H1 (cell line): Measurements from ENCODE around the gene PXDC1. TPM values are rescaled to one million over a fixed set of nuclear protein-coding genes. Genes with fewer than 3 reads are reported as not detected.

Source experiments
- CTCF ChIA-PET: fragments of 300-600 bp; sonication (Branson Sonifier 250); formaldehyde crosslinking; loops from one replicate; lab custom pipeline; 2021; ENCODE audit not compliant: partially characterized antibody; lab: Charles Lee
- POLR2A ChIA-PET: fragments of 300-600 bp; sonication (Branson Sonifier 250); formaldehyde crosslinking; loops from one replicate; lab custom pipeline; 2021; ENCODE audit warnings: inconsistent platforms; ENCODE audit not compliant: partially characterized antibody; lab: Charles Lee
- DNase-seq, 2 experiments: peaks; one replicate each; pipeline versions ENCODE4 v3.0.0 to v3.0.0-alpha.2; 2010 to 2022; ENCODE audit warnings: low spot score in 2 of 2, low read depth in 1 of 2, mixed read lengths in 1 of 2
- FAIRE-seq: peaks from 2 replicates; lab custom pipeline; 2011; peaks lifted over from hg19 to GRCh38; lab: Jason Lieb, UNC
- H2AFZ ChIP-seq: 2 replicates; pipeline ENCODE4 v1.8.1; 2012; ENCODE audit warnings: low read length, inconsistent platforms
- H2AK5ac ChIP-seq: 2 replicates; pipeline ENCODE4 v1.6.1; 2013; ENCODE audit warnings: low read depth, low read length
- H2BK120ac ChIP-seq: replicated peaks from 2 replicates; pipeline ENCODE3; 2013; ENCODE audit warnings: low read depth, low read length, inconsistent platforms
- H2BK12ac ChIP-seq: 2 replicates; pipeline ENCODE4 v1.6.1; 2013; ENCODE audit warnings: low read depth, low read length
- H2BK15ac ChIP-seq: 2 replicates; pipeline ENCODE4 v1.6.1; 2013; ENCODE audit warnings: low read length
- H2BK20ac ChIP-seq: 2 replicates; pipeline ENCODE4 v1.6.1; 2013; ENCODE audit warnings: low read length
- H2BK5ac ChIP-seq: 2 replicates; pipeline ENCODE4 v1.6.1; 2013; ENCODE audit warnings: low read depth, low read length
- H3K14ac ChIP-seq: 2 replicates; pipeline ENCODE4 v1.6.1; 2013; ENCODE audit warnings: inconsistent platforms; ENCODE audit not compliant: insufficient read length
- H3K18ac ChIP-seq: 2 replicates; pipeline ENCODE4 v1.6.1; 2013; ENCODE audit warnings: low read length; ENCODE audit errors: extremely low read depth
- H3K23ac ChIP-seq: 2 replicates; pipeline ENCODE4 v1.6.1; 2013; ENCODE audit warnings: inconsistent platforms; ENCODE audit not compliant: insufficient read length
- H3K23me2 ChIP-seq: 2 replicates; pipeline ENCODE4 v1.6.1; 2013; ENCODE audit warnings: low read depth, low read length
- H3K27ac ChIP-seq: 2 replicates; pipeline ENCODE4 v1.6.1; 2011; ENCODE audit warnings: low read depth, low read length, inconsistent platforms
- H3K27me3 ChIP-seq, 4 experiments: replicated peaks in 1 of 4; 1 replicate in 1 of 4; 2 replicates in 3 of 4; pipeline versions ENCODE4 v1.6.1 to v1.8.1; 2011 to 2013; ENCODE audit warnings: low read length in 3 of 4, mild to moderate bottlenecking in 3 of 4, inconsistent platforms in 2 of 4, mixed read lengths in 2 of 4, moderate library complexity in 1 of 4; ENCODE audit not compliant: control insufficient read depth in 3 of 4, insufficient read depth in 3 of 4; ENCODE audit errors: extremely low read depth in 1 of 4
- H3K36me3 ChIP-seq, 4 experiments: 2 replicates each; pipeline versions ENCODE4 v1.6.1 to v1.8.1; 2011 to 2013; ENCODE audit warnings: mild to moderate bottlenecking in 4 of 4, low read length in 3 of 4, moderate library complexity in 2 of 4, control low read depth in 1 of 4, inconsistent platforms in 1 of 4; ENCODE audit not compliant: insufficient read depth in 4 of 4, control insufficient read depth in 2 of 4
- H3K4ac ChIP-seq: replicated peaks from 2 replicates; pipeline ENCODE3; 2013; ENCODE audit warnings: low read length, low read depth, mixed read lengths, inconsistent platforms; ENCODE audit not compliant: insufficient read length
- H3K4me1 ChIP-seq, 4 experiments: replicated peaks in 1 of 4; 1 replicate in 1 of 4; 2 replicates in 3 of 4; pipeline versions ENCODE4 v1.6.1 to v1.8.1; 2011 to 2013; ENCODE audit warnings: low read length in 3 of 4, inconsistent platforms in 2 of 4, mixed read lengths in 1 of 4; ENCODE audit not compliant: insufficient read depth in 4 of 4, control insufficient read depth in 3 of 4
- H3K4me2 ChIP-seq, 2 experiments: 2 replicates each; pipeline versions ENCODE4 v1.6.1 to v1.8.1; 2011 to 2013; ENCODE audit warnings: low read depth in 2 of 2, low read length in 2 of 2, control low read depth in 1 of 2, inconsistent platforms in 1 of 2, mild to moderate bottlenecking in 1 of 2; ENCODE audit not compliant: insufficient read depth in 1 of 2
- H3K4me3 ChIP-seq, 4 experiments: fragments of 200-600, 300-600 bp in 1 of 4; sonication (generic), shearing (Covaris generic), sonication (Bioruptor Twin) in 1 of 4; 2 replicates each; pipeline versions ENCODE4 v1.5.1 to v1.8.1; 2011 to 2016; ENCODE audit warnings: low read length in 4 of 4, low read depth in 3 of 4, control low read depth in 2 of 4, inconsistent platforms in 2 of 4, mild to moderate bottlenecking in 2 of 4, mixed read lengths in 1 of 4, moderate library complexity in 1 of 4; ENCODE audit not compliant: insufficient read depth in 2 of 4; ENCODE audit errors: extremely low read depth in 1 of 4
- H3K56ac ChIP-seq: replicated peaks from 2 replicates; pipeline ENCODE3; 2013; ENCODE audit warnings: low read depth, mild to moderate bottlenecking, mixed read lengths, low read length, inconsistent platforms; ENCODE audit not compliant: insufficient read length
- H3K79me1 ChIP-seq: 2 replicates; pipeline ENCODE4 v1.6.1; 2013; ENCODE audit warnings: low read depth, low read length, control low read depth
- H3K79me2 ChIP-seq, 2 experiments: 2 replicates each; pipeline versions ENCODE4 v1.6.1 to v1.8.1; 2012 to 2013; ENCODE audit warnings: low read length in 2 of 2, mild to moderate bottlenecking in 2 of 2, inconsistent platforms in 1 of 2; ENCODE audit not compliant: insufficient read depth in 2 of 2, control insufficient read depth in 1 of 2
- H3K9ac ChIP-seq, 4 experiments: replicated peaks in 1 of 4; 1 replicate in 1 of 4; 2 replicates in 3 of 4; pipeline versions ENCODE4 v1.6.1 to v1.8.1; 2011 to 2013; ENCODE audit warnings: low read depth in 3 of 4, low read length in 3 of 4, control low read depth in 2 of 4, mild to moderate bottlenecking in 2 of 4, moderate library complexity in 2 of 4, inconsistent platforms in 1 of 4; ENCODE audit errors: extremely low read depth in 1 of 4
- H3K9me3 ChIP-seq, 2 experiments: 2 replicates each; pipeline versions ENCODE4 v1.6.1 to v1.8.1; 2012 to 2013; ENCODE audit warnings: mild to moderate bottlenecking in 2 of 2, moderate library complexity in 2 of 2, control low read depth in 1 of 2, inconsistent platforms in 1 of 2, low read depth in 1 of 2, low read length in 1 of 2, mixed read lengths in 1 of 2; ENCODE audit not compliant: insufficient read depth in 2 of 2
- H4K20me1 ChIP-seq, 2 experiments: replicated peaks in 1 of 2; 2 replicates each; pipeline versions ENCODE3 to v1.8.1; 2011 to 2013; ENCODE audit warnings: inconsistent platforms in 2 of 2, low read length in 2 of 2, mild to moderate bottlenecking in 1 of 2; ENCODE audit not compliant: insufficient read depth in 2 of 2, control insufficient read depth in 1 of 2
- H4K5ac ChIP-seq: 2 replicates; pipeline ENCODE4 v1.6.1; 2013; ENCODE audit warnings: low read length, low read depth, mixed read lengths, inconsistent platforms; ENCODE audit not compliant: insufficient read length
- H4K8ac ChIP-seq: 2 replicates; pipeline ENCODE4 v1.8.0; 2013; ENCODE audit warnings: mild to moderate bottlenecking, moderate library complexity, low read length, inconsistent platforms; ENCODE audit not compliant: insufficient read depth; ENCODE audit errors: extremely low read depth
- H4K91ac ChIP-seq: replicated peaks from 2 replicates; pipeline ENCODE3; 2013; ENCODE audit warnings: low read length, mixed read lengths, inconsistent platforms; ENCODE audit not compliant: insufficient read length
- ASH2L ChIP-seq: fragments of 200-600, 300-600 bp; sonication (generic); IDR thresholded peaks from one replicate; pipeline ENCODE4 v1.7.1; 2017; ENCODE audit warnings: low read length
- BCL11A ChIP-seq, 2 experiments: IDR thresholded peaks; one replicate each; pipeline ENCODE4 v1.6.1; 2011; ENCODE audit warnings: low read depth in 2 of 2, low read length in 2 of 2, mild to moderate bottlenecking in 2 of 2
- FOSL1 ChIP-seq: IDR thresholded peaks from 2 replicates; pipeline ENCODE4 v1.6.1; 2011; ENCODE audit warnings: mild to moderate bottlenecking, low read depth, low read length, moderate library complexity; ENCODE audit not compliant: insufficient read depth
- HDAC6 ChIP-seq: IDR thresholded peaks from one replicate; pipeline ENCODE4 v1.7.1; 2012; ENCODE audit warnings: low read depth, mild to moderate bottlenecking, inconsistent platforms, low read length, moderate library complexity
- KDM1A ChIP-seq: fragments of 200-600, 300-600 bp; sonication (generic); IDR thresholded peaks from 2 replicates; pipeline ENCODE4 v1.7.1; 2016; ENCODE audit warnings: mild to moderate bottlenecking, low read length, borderline replicate concordance
- KDM5A ChIP-seq: fragments of 200-600 bp; IDR thresholded peaks from 2 replicates; pipeline ENCODE4 v1.7.1; 2012; ENCODE audit warnings: mild to moderate bottlenecking, low read length, inconsistent platforms, mixed read lengths
- MAFK ChIP-seq: IDR thresholded peaks from 2 replicates; pipeline ENCODE4 v1.6.1; 2012; ENCODE audit warnings: low read depth, mild to moderate bottlenecking, improper control_type of control experiment, low read length
- MAX ChIP-seq: IDR thresholded peaks from 2 replicates; pipeline ENCODE4 v1.6.1; 2012; ENCODE audit warnings: inconsistent platforms
- POLR2AphosphoS5 ChIP-seq: IDR thresholded peaks from 2 replicates; pipeline ENCODE4 v1.6.1; 2011; ENCODE audit warnings: low read depth, low read length
- RAD21 ChIP-seq, 2 experiments: IDR thresholded peaks in 1 of 2; conservative IDR thresholded peaks in 1 of 2; 2 replicates each; pipeline ENCODE4 v1.6.1; 2011; ENCODE audit warnings: low read depth in 2 of 2, low read length in 2 of 2, improper control_type of control experiment in 1 of 2, inconsistent platforms in 1 of 2, mild to moderate bottlenecking in 1 of 2, moderate library complexity in 1 of 2
- SP4 ChIP-seq: IDR thresholded peaks from 2 replicates; pipeline ENCODE4 v1.6.1; 2012; ENCODE audit warnings: low read length, inconsistent platforms
- SRF ChIP-seq: IDR thresholded peaks from 2 replicates; pipeline ENCODE4 v1.6.1; 2011; ENCODE audit warnings: mild to moderate bottlenecking, low read depth, low read length, moderate library complexity
- WGBS, 2 experiments: shearing (Covaris generic) in 1 of 2; methylation state at CpG; one replicate each; pipeline versions ENCODE4 v1.1.6 to v1.1.7; 2013 to 2015; ENCODE audit warnings: low lambda C conversion rate in 2 of 2, mixed read lengths in 2 of 2, inconsistent platforms in 1 of 2, low coverage in 1 of 2, missing lambda C conversion rate in 1 of 2; ENCODE audit not compliant: insufficient replicate concordance in 2 of 2, insufficient coverage in 1 of 2, insufficient read length in 1 of 2; ENCODE audit errors: extremely low coverage in 1 of 2, missing lambda C conversion rate in 1 of 2; 5-methylcytosine and 5-hydroxymethylcytosine counted together
- polyA plus RNA-seq, 7 experiments: library from polyadenylated mRNA; depleted of rRNA in 3 of 7; stranded (reverse) in 5 of 7; unstranded in 2 of 7; fragments of >200 nt in 5 of 7; fragments of 200-250 nt in 2 of 7; gene quantifications; 1 replicate in 5 of 7; 2 replicates in 1 of 7; 4 replicates in 1 of 7; pipeline versions ENCODE4 v1.2.1 to v1.2.3, GENCODE V29; 2011 to 2013; ENCODE audit warnings: missing spikeins in 2 of 7, mixed read lengths in 2 of 7
- total RNA-seq: library from RNA; stranded (reverse); fragmentation: NEBNext Ultra II Directional; extraction: Animal tissue kit (Norgen Biotek cat#: 25700); gene quantifications from 2 replicates; pipeline ENCODE4 v1.2.1, GENCODE V29; 2021

PXDC1 gene
- total and polyA plus RNA-seq, 2 of the 8 experiments (the other 6 are each of a cell fraction or from before 2014, with no cell fraction given): 1.7 to 2.0 TPM

- ChIA-PET CTCF (interaction anchor here (1.1 to 2.7 kb wide), 3 partner anchors 14 to 87 kb away, joined by 3 to 11 read pairs (median 9); partner anchors contain the start of gene FAM50B), POLR2A (no interaction called here)
- H2BK15ac ChIP-seq: no peak overlapping the region
- no peak overlapping the region for H3K4ac ChIP-seq
- no peak overlapping the region for H4K5ac ChIP-seq
- H2BK120ac ChIP-seq: no peak overlapping the region
- H2BK5ac ChIP-seq: no peak overlapping the region
- WGBS, 2 experiments: 95% methylated on average over 15 of the region's 15 CpGs; no CpG with 5 or more reads in 1 of the 2 experiments
- no peak overlapping the region for H3K56ac ChIP-seq
- H3K23ac ChIP-seq: no peak overlapping the region
- no peaks in the 10 kb centered on the region for H3K79me2 ChIP-seq
- H3K9me3 ChIP-seq: no peaks in the 10 kb centered on the region
- no peak overlapping the region for H3K4me2 ChIP-seq
- FAIRE-seq: no peak
- no peak overlapping the region for H3K9ac ChIP-seq
- DNase-seq: no peak
- no peak overlapping the region for H2BK12ac ChIP-seq
- H4K8ac ChIP-seq: no peak overlapping the region
- no peak overlapping the region for H4K91ac ChIP-seq
- H2AK5ac ChIP-seq: no peak overlapping the region
- no peak overlapping the region for H3K14ac ChIP-seq
- no peak for TF ChIP-seq KDM5A
- TF ChIP-seq SRF: no peak
- TF ChIP-seq MAFK: no peak
- no peak for TF ChIP-seq FOSL1
- TF ChIP-seq MAX: no peak
- TF ChIP-seq RAD21 (IDR thresholded peaks at IDR 0.05 in 1 of 2, conservative IDR thresholded peaks at IDR 0.05 in 1 of 2; ENCODE audit: low read depth in 2 of 2, low read length in 2 of 2): no peak
- no peak for TF ChIP-seq BCL11A (IDR thresholded peaks at IDR 0.05; ENCODE audit: low read depth in 2 of 2, low read length in 2 of 2)
- TF ChIP-seq POLR2AphosphoS5: no peak
- TF ChIP-seq ASH2L: no peak
- TF ChIP-seq HDAC6: no peak
- TF ChIP-seq KDM1A: no peak
- TF ChIP-seq SP4: no peak
- peaks cover 1 to 5% (median 3%) of the 10 kb centered on the region in 4 experiments; a peak in 5 of 7 replicates for H3K4me1 ChIP-seq
- H3K27me3 ChIP-seq: no peaks in the 10 kb centered on the region
- no peak overlapping the region for H3K18ac ChIP-seq
- H4K20me1 ChIP-seq: no peaks in the 10 kb centered on the region
- no peak overlapping the region for H3K4me3 ChIP-seq
- no peak overlapping the region for H3K27ac ChIP-seq
- H3K36me3 ChIP-seq: no peaks in the 10 kb centered on the region
- H3K79me1 ChIP-seq: no peaks in the 10 kb centered on the region
- H3K23me2 ChIP-seq: no peaks in the 10 kb centered on the region; the same call in none of the 2 replicates
- no peak overlapping the region for H2AFZ ChIP-seq
- H2BK20ac ChIP-seq: no peak overlapping the region
These were observed 10.8 kb upstream of the PXDC1 start for GRCh38 chr6:3762359-3762758.
